Embryonic facial prominence (tissue), 1 donor: ENCODE measurements around the gene CCDC174.
"Not testable (repeated sequence)": the region's sequence is repeated elsewhere in the genome, so short reads cannot be mapped to it uniquely, and the experiment has no call there.

Source experiments
- DNase-seq: peaks from one replicate; pipeline ENCODE4 v3.0.0-alpha.2; 2016; ENCODE audit errors: extremely low spot score

CCDC174 gene

DNA sequence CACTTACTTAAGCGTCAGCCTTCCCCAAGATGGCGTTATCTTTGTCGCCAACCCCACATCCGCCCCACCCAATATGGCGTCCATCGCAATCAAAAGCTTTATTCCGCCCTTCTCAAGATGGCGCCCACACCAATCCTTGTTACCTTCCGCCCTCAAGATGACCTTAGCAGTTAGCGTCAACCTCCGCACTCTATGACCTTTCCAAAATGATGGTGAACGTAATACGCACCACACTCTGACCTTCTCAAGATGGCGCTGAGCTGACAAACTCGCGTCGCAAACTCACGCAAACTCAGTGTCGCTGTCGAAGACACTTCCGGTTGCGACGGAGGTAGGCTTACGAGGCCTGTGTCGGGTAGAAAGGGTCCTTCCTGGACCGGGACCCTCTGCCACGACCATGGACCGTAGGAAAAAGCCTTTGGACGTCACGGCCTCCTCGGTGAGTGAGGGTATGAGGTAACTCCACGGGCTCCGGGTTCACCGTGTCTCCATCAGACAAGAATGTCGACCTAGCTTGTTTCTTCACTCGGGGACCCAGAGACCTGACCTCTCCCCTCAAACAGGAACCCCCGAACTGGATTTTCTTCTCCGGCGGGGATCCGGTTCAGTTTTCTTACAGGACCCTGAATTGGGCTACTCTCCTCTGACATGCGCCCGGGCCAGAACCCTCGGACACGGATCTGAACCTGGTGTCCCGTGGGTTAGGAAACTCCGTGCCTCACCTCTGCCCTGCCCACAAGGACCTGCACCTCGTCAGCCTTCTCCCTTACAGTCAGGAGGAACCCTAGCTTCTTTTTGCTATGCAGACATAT is at the start of gene CCDC174:
TSS of gene CCDC174 (plus strand) at position 323 of the 812 bp plus-strand sequence. CDS start at position 398, 75 bp downstream.
- DNase-seq = peak; percentile 96

DNA sequence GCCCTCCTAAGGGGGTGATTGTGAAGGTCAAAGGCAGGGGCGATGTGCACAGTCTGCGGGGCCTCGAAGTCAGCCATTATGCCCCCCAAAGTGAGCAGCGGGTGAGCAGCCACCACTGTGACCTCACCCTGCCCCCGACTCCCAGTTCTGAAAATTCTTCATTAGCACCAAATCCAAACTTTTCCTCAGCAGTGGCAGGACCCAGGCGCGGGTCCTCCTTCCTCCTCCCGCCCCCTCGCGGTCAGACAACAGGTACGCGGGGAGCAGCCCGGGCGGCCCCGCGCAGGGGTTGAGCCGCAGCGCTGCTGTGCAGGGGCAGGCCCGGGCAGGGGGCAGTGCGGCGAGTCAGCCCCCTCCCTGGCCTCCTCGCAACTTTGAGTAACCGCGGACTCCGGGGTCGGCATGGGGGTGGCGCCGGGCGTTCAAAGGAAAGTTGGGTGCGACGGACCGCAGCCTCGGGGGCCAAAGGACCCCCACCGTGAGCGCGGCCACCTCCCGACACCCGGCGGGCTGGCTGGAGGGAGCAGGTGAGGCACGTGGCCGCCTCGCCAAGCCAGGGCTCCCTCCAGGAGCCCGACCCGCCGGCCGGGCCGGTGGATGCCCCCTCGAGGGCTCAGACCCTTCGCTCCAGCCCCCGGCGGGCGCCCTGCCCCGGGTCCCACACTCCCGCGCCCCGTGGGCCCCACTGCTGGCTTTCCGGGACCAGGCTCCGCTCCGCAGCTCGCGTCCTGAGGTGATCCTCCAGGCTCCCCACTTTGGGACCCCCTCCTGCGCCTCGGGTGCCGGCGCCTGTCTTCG is 49.4 kb upstream of the CCDC174 start:
- no peak for DNase-seq

DNA sequence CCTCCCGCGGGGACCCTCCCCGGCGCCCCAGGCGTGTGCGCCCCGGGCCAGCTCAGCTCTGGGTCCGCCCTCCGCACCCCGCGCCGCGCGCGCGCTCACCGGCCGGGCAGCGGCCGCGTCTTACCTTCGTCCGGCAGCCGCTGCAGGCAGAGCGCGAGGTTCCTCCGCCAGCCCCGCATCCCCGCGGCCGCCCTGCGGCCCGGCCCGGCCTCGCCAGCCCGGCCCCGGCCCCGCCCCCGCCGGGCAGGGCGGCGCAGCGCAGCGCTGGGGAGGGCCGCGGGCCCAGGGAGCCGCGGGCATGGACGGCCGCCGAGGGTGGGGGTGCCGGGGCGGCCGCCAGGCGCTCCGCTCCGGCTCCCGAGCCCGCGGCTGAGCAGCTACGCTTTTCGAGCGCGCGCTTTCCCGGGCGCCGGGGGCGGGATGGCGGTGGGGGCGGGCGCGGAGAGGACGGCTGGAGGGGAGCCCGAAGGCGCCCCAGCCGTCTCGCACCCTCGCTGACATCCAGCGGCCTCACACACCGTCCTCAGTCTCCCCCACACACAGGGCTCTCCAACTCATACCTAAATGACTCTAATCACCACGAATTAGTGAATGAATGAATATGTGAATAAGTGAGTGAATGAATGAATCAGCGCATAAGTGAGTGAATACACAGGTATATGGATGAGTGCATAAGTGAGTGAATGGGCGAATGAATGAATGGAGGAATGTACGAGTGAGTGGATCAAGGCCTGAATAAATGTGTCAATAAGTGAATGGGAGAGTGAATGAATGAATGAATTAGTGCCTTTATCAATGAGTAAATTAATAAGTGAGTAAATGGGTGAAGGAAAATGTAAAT is 48.5 kb upstream of the CCDC174 start:
- no peak for DNase-seq

DNA sequence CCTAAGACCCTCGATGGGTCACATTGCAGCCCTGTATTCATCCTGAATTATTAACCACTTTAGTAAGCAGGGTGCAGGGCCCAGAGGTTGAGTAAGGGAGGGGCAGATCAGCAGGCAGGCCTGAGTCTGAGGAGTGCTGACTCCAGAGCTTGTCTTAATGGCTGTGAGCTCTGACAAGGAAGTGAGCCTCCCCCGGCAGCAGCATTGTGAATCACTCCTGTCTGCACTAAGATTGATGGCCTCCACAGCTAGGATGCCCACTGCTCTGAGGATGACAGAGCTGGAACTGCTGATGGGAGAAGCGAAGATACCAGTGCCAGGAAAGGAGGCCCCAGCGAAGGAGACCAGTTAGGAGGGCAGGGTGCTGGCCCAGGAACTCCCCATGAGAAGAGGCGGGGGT is 46.5 kb upstream of the CCDC174 start:
- DNase-seq = no peak

DNA sequence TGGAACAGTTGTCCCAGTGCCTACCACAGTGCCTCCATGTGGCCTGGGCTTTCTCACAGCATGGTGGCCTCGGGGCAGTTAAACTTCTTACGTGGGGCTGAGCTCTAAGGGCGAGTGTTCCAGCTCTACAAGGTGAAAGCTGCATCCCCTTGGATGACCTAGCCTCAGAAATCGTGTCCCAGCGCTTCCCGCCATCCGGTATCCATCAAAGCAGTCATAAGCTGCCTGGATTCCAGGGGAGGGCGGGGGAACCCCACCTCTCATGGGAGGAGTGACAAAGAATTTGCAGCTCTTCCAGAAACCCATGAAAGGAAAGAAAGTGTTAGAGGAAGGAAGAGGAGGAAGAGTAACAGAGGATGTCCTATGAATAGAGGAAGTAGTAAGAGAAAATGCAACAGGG is 45.8 kb upstream of the CCDC174 start:
- no peak for DNase-seq

DNA sequence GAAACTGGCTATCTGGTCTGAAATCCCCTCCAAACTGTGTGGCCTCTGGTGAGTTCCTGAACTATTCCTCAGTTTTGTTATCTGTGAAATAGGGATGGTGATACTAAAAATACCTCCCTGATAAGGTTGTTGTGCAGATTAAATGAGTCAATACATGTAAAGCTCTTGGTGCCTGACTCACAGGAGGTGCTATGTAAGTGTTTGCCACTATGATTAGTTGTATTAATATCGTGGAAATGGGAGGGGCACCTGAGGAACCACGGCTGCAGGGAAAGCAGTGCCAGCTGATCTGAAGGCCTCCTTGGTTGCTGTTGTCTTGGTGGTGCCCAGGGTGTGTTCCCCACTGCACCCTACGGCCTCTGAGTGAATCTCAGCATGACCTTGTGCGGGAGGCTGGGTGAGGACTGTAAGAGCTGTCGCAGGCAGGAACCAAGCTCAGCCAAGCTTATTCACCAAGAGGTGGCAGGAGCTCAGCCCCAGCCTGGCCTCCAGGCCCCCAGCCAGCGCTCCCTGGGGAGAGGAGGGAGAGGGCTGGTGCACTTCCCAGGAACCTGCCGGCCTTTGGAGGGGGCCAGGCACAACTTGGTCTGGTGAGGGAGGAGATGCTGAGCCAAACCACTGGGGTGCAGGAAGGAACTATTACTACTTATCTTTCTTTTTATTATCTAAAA is 44.8 kb upstream of the CCDC174 start:
- DNase-seq = no peak

DNA sequence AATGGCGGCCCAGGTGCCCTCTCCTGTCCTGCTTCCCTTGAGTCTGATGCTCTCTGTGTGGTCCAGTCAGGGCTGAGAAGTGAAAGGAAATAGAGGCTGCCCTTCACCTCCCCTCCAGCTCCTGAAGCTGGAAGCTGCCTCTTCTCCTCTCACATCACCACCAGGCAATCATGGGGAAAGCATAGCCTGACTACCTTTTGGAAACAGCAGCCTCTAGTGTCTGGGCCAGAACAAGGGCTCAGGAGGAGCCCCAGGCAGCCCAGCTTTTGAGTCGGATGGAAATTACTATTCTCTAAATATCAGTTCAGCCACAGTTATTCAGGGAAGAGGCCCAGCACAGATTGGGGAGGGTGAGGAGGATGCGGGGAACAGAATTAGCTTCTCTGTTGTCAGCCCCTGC is 43.3 kb upstream of the CCDC174 start:
- DNase-seq = no peak

DNA sequence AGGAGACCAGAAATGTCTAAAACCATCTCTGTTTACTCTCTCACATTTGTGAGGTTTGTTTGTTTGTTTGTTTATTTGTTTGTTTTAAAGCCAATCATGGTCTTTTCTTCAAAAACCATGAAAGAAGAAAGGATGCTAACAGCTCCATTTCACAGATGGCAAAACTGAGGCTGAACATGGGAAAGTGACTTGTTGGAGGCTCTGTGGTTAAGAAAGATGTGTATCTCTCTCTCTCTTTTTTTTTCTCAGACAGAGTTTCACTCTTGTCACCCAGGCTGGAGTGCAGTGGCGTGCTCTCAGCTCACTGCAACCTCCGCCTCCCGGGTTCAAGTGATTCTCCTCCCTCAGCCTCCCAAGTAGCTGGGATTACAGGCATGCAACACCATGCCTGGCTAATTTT is 42.5 kb upstream of the CCDC174 start:
- DNase-seq = not testable (repeated sequence)

DNA sequence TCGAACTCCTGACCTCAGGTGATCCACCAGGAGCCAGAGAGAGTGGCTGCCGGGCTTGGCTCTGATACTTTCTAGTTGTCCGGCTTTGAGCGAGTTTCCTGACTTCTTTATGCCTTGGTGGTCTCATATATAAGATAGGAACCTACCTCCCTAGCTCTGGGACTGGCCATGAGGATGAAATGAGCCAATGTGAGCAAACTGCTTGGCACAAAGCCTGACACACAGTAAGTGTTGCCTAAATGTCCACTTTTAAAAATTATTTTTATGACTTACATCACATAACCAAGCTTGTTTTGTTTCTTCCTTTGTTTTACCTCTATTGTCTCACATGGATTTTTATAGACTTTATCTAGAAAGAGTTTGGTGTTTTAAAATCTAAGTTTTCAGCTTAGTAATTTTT is 42.1 kb upstream of the CCDC174 start:
- DNase-seq = no peak

DNA sequence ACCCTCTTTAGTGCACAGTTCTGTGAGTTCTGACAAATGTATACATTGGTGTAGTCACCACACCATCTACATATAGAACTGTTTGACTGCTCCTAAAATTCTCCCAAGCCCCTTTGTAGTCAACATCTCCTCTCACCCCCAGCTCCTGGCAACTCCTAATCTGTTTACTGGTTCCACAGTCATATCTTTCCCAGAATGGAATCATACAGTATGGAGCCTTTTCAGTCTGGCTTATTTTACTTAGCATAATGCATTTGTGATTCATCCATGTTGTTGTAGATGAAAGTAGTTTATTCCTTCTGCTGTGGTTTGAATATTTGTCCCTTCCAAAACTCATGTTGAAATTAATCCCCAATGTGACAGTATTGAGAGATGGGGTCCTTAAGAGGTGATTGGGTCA is 41.6 kb upstream of the CCDC174 start:
- no peak for DNase-seq

DNA sequence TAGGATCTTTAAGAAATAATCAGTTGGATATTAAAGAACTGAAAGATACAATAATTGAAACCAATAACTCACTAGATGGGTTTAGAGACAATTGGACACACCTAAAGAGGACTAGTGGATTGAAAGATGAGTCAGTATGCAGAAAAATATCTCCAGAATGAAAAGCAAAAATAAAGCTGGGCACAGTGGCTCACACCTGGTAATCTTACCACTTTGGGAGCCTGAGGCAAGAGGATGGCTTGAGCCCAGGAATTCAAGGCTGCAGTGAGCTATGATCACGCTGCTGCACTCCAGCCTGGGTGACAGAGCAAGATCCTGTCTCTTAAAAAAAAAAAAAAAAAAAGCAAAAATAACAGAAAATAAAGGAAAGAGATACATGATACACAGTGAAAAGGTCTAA is 37.4 kb upstream of the CCDC174 start:
- no peak for DNase-seq

DNA sequence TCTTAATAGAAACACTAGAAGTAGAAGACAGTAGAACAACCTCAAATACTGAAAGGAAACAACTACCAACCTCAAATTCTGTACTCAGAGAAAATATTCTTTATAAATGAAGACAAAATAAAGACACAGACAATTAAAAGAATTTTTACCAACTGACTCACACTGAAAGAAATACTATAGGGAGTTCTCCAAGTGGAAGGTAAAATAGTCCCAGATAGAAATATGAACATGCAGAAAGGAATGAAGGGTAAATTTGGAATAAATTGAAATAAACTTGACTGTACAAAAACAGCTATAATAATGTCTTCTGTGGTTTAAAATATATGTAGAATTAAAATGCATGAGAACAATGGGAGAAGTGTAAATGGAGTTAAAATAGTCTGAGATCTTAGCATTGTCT is 36.7 kb upstream of the CCDC174 start:
- no peak for DNase-seq

DNA sequence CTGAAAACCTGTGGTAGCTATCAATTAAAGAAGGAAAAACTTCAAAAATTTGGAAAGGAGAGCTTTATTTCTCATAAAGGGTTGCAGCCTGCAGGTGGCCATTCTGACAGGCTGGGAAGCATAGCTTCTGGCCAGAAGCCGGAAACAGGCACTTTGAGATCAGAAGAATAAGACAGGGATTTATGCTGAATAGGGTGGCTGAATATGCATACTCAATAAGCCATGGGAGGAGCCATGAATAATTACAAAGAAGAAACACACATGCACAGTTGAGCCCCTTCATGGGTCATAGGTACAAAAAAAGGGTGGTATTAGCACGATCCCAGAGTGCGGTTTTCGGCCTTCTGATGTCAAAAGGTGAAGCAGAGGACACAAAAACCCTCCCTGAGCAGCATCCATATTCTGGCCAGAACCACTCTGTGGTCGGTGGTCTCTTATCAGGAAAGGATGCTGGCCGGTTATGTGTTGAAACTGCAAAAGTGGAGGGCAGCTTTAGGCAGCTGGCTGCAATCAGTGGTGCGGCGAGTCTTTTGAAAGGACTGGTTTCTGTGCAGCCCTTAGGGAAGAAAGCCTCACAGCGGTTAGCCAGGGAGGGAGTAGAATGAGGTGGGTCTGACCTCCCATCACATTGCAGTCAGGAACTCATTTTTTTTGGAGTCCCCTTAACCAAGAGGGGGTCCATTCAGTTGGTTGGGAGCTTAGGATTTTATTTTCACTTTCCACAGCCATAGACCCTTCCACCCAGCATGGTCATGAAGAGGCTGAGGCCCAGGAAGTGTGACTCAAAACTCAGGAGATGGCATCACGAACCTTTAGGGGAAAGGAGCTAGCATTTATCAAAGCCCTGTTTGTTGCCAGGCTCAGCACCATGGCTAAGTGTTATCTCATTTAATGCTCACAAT is 34.7 kb upstream of the CCDC174 start:
- DNase-seq = no peak

DNA sequence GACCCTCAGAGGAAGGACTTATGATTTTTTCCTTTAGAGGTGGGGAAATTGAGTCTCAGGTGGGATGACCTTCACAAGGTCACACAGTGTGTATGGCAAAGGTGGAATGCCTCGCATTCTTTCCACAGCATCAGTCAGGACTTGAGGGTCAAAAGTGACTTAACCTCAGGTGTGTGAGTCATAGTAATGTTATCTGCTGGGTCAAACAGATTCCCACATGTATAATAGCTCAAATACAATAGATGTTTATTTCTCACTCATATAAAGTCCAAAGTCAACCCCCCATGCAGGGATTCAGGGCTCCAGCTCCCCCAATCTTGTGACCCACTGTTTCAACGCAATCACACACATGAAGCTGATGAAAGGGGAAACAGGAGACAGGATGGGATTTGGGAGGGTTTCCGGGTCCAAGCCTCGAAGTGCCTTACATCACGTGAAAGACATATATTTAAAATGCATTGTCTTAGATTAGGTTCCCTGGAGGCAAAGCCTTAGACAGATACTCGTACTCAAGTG is 34.0 kb upstream of the CCDC174 start:
- DNase-seq = no peak

DNA sequence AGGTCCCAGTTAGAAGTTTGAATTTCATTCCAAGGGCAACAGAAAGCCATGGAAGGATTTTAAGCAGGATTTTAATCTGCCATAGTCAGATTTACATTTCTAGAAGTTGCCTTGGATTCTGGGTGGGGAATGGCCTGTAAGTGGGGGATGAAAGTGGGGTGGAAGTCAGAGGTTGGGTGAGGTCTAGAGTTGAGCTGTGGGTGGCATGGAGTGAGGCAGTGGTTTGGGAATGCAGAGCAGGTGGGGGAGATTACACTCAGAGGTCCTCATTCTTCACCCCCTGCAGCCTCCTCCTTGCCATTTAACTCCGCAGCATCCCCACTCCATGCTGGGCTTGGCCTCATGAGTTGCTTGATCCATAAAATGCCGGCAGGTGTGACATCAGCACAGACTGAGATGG is 32.0 kb upstream of the CCDC174 start:
- no peak for DNase-seq

DNA sequence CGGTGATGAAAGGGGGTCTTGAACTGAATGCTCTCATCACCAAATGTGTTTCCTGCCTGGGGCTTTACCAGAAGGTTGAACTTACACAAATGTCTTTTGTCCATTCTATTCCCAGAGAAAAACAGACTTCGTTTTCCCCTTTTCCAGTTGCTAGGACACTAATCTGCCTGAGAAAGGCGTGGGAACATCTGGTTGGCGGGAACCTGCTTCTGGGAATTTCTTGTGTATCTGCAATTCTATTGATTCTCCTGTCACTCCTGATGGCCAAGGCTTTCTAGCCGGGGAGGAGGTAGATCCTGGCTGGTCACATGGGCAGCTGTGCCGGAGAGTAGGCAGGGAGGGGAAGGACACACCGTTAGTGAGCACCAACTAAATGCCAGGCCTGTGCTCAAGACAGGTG is 31.1 kb upstream of the CCDC174 start:
- no peak for DNase-seq

DNA sequence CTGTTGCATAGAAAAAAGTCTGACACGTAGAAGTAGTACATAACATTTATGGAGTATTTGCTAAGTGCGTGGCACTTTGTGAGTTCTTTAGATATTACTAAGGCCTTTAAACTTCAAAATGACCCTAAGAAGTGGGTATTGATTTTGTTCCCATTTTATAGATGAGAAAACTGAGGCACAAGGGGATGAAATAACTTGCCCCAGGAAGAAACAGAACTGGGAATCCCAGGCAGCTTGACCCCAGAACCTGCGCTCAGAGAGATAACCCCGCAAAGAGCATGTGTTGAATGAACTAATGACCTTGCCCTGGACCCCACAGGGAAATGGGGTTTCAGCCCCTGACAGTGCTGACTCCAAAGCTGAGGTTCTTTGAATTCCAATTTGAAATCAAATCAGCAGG is 30.5 kb upstream of the CCDC174 start:
- no peak for DNase-seq

DNA sequence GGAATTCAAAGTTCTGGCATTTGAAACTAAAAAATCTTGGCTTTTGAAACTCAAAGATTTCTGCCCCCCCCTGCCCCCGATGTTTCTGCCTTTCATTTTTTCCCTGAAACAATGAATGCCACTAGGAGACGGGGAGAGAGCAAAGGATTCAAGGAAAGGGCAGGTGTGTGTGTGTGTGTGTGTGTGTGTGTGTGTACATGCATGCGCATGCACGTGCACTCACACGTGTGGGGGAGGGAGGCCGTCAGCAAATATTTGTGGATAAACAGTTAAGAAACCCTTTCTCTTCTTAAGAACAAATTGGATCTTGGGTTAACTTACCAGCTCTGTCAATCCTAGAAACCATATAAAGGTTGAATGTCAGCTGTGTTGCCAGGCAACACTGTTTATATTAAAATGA is 29.2 kb upstream of the CCDC174 start:
- no peak for DNase-seq

DNA sequence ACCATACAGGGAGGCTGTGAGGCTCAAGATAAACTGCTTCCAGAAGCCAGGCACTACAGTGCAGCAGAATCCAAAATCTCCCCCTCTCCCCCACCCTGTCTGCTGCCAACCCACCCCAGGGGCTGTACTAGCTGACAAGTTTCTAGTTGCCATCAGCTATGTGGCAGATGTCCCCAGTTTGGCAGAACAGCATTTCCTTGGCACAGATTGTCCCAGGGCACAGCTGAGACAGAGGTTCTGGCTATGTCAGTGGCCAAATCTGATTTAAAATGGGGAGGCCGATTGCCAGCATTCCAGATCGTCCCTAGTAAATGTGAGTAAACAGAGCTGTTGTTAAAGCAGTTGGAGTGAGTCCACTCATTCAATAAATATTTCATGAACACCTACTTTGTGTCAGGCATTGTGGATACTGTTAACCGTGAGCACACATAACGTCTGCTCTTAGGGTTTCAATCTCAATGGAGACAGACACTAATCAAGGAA is 28.0 kb upstream of the CCDC174 start:
- DNase-seq = no peak

DNA sequence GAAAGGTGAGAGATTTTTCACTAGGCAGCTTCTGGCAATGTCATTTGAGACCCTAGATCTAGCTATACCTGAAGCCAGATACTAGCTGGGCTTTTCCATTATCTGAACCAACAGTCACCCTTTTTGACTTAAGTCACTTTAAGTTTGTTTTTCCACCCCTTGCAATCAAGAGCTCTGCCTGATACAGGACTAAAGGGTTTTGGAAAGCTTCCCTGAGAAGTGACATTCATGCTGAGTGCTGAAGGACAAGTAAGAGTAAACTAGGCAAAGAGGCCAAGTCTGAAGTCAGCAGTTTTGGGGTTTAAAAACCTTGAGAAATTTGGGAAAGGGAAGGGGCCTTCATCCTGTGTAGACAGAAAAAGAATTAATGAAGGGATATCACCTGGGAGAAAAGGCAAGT is 27.1 kb upstream of the CCDC174 start:
- no peak for DNase-seq
